Measurements from ENCODE around the gene IDI1. TPM values are rescaled to one million over a fixed set of nuclear protein-coding genes. Genes with fewer than 3 reads are reported as not detected.

The IDI1 gene
- total and polyA plus RNA-seq, 2 of the 4 experiments (the other 2 are of a cell fraction) = 27.3 to 27.4 TPM

DNA sequence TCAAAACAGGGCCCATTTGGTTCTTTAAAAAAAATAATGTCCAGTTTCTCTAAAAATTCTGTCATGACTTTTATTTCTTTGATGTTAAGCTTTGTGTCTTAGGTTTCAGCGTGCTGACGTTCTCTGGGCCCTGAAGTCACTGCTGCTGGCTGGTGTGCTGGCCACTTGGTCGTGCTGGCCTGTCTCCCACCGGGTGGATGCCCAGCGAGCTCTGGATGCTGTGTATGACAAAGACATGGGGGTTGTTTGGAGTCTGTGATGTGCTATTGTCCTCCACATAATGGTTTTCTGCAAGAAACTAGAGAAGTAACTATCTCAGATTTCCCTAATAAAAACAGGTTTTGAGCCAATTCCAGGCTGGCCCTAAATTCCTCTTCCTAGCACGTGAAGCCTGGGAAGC lies 13.7 kb downstream of the IDI1 start:
- ChIA-PET POLR2A (ENCODE audit: unreplicated experiment) (no interaction called here), CTCF (no interaction called here)
- no peak overlapping the region for H2AK5ac ChIP-seq (ENCODE audit: low read depth, low read length)
- no peak overlapping the region for H2BK120ac ChIP-seq (ENCODE audit: low read depth, low read length)
- no peak overlapping the region for H2BK5ac ChIP-seq (ENCODE audit: low read depth, low read length, poor library complexity, severe bottlenecking)
- H3K27me3 ChIP-seq (ENCODE audit: control insufficient read depth, insufficient read depth, low read length) = no peaks in the 10 kb centered on the region
- peaks cover 0 to 1% of the 10 kb centered on the region in 2 experiments; a peak in 2 of 4 replicates for H3K79me1 ChIP-seq (ENCODE audit: low read depth in 1 of 2, low read length in 2 of 2)
- no peak overlapping the region for H2AFZ ChIP-seq (replicated peaks; ENCODE audit: low read length, poor library complexity)
- no peak overlapping the region for H3K9ac ChIP-seq (ENCODE audit: low read depth, low read length)
- no peak overlapping the region for H2BK15ac ChIP-seq (ENCODE audit: low read depth, low read length)
- no peak overlapping the region for H3K18ac ChIP-seq (ENCODE audit: low read depth, low read length)
- no peak overlapping the region for H3K4me3 ChIP-seq (ENCODE audit: insufficient read depth, low read depth, low read length)
- no peak overlapping the region for H4K5ac ChIP-seq (ENCODE audit: low read depth, low read length)
- no peak overlapping the region for H2AK9ac ChIP-seq (replicated peaks; ENCODE audit: low read depth, low read length, poor library complexity)
- no peak overlapping the region for H4K8ac ChIP-seq (ENCODE audit: low read depth in 2 of 2, low read length in 2 of 2)
- no peak overlapping the region for H2BK20ac ChIP-seq (ENCODE audit: low read depth, low read length)
- peaks cover 5% of the 10 kb centered on the region; the same call in 1 of the 2 replicates for H3K9me1 ChIP-seq (ENCODE audit: insufficient read depth, low read length)
- no peak overlapping the region for H3K4me2 ChIP-seq (ENCODE audit: low read depth, low read length)
- no peak overlapping the region for H3K14ac ChIP-seq (replicated peaks; ENCODE audit: low read depth, low read length)
- no peaks in the 10 kb centered on the region for H3K9me3 ChIP-seq (ENCODE audit: control insufficient read depth, insufficient read depth, low read length)
- no peak overlapping the region for H3K27ac ChIP-seq (ENCODE audit: insufficient read depth, low read length)
- H3K56ac ChIP-seq (ENCODE audit: extremely low read depth, insufficient read depth, low read length) = no peak overlapping the region
- no peak overlapping the region for H4K91ac ChIP-seq (ENCODE audit: insufficient read depth, low read depth, low read length)
- dilution Hi-C loops (cut with HindIII; ENCODE audit: low sequenced_read_pairs, unreplicated experiment) (no loop called here), in situ Hi-C loops (cut with MboI; ENCODE audit: low sequenced_read_pairs) (no loop called here), intact Hi-C loops (cut with micrococcal nuclease) (no loop called here)
- BruUV-seq (replicated peaks) = no TSS peak
- DNase-seq (no peak), ATAC-seq (ENCODE audit: low read depth) (no peak)
- 73% methylated on average over 3 of the region's 6 CpGs; no CpG with 5 or more reads in 1 of the 2 experiments for WGBS, 2 experiments (ENCODE audit: extremely low coverage in 2 of 2, insufficient read length in 1 of 2)
- no peaks in the 10 kb centered on the region for H3K4me1 ChIP-seq (ENCODE audit: control insufficient read depth, insufficient read depth, low read length)
- TF ChIP-seq, protein P1, sequence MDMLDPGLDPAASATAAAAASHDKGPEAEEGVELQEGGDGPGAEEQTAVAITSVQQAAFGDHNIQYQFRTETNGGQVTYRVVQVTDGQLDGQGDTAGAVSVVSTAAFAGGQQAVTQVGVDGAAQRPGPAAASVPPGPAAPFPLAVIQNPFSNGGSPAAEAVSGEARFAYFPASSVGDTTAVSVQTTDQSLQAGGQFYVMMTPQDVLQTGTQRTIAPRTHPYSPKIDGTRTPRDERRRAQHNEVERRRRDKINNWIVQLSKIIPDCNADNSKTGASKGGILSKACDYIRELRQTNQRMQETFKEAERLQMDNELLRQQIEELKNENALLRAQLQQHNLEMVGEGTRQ (IDR thresholded peaks at IDR 0.05; ENCODE audit: low read depth, low read length) = no peak
- TF ChIP-seq RFX5 (IDR thresholded peaks at IDR 0.05; ENCODE audit: low read depth, low read length) (no peak), CHD1 (IDR thresholded peaks at IDR 0.05; ENCODE audit: low read depth, low read length) (no peak), POLR2A (IDR thresholded peaks at IDR 0.05; ENCODE audit: low read depth, low read length) (no peak), BHLHE40 (IDR thresholded peaks at IDR 0.05; ENCODE audit: low read depth, low read length) (no peak), RAD21 (IDR thresholded peaks at IDR 0.05; ENCODE audit: low read length) (no peak), MAFK (IDR thresholded peaks at IDR 0.05; ENCODE audit: low read depth, low read length) (no peak), CEBPB (IDR thresholded peaks at IDR 0.05; ENCODE audit: low read depth, low read length) (no peak), SMC3 (IDR thresholded peaks at IDR 0.05; ENCODE audit: low read depth, low read length) (no peak), NFE2L2 (IDR thresholded peaks at IDR 0.05; ENCODE audit: low read depth, low read length) (no peak), RCOR1 (IDR thresholded peaks at IDR 0.05; ENCODE audit: insufficient replicate concordance, low read length) (no peak)
- TF ChIP-seq, protein P2, sequence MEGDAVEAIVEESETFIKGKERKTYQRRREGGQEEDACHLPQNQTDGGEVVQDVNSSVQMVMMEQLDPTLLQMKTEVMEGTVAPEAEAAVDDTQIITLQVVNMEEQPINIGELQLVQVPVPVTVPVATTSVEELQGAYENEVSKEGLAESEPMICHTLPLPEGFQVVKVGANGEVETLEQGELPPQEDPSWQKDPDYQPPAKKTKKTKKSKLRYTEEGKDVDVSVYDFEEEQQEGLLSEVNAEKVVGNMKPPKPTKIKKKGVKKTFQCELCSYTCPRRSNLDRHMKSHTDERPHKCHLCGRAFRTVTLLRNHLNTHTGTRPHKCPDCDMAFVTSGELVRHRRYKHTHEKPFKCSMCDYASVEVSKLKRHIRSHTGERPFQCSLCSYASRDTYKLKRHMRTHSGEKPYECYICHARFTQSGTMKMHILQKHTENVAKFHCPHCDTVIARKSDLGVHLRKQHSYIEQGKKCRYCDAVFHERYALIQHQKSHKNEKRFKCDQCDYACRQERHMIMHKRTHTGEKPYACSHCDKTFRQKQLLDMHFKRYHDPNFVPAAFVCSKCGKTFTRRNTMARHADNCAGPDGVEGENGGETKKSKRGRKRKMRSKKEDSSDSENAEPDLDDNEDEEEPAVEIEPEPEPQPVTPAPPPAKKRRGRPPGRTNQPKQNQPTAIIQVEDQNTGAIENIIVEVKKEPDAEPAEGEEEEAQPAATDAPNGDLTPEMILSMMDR (conservative IDR thresholded peaks at IDR 0.05; ENCODE audit: low read depth, low read length) = no peak
- no peak overlapping the region for H3K4ac ChIP-seq (ENCODE audit: low read depth, low read length)
- H4K20me1 ChIP-seq (ENCODE audit: insufficient read depth, low read length) = peaks cover 2% of the 10 kb centered on the region; the same call in 1 of the 2 replicates
- H3K36me3 ChIP-seq (ENCODE audit: control insufficient read depth, insufficient read depth, low read length) = peaks cover 5% of the 10 kb centered on the region
- no peak overlapping the region for H3K23ac ChIP-seq (ENCODE audit: low read depth, low read length)
